HepG2 (cell line): ENCODE results near the gene MTSS2. TPM values are rescaled to one million over a fixed set of nuclear protein-coding genes. Genes with fewer than 3 reads are reported as not detected.

Source experiments
- ATAC-seq: fragments of 200-7000 bp; cut with Tn5 transposase; 3 replicates; pipeline ENCODE4 v1.9.1; 2020; ENCODE audit warnings: mild to moderate bottlenecking, moderate library complexity
- BruUV-seq: library from RNA; stranded (reverse); fragments of 400-500 nt; replicated peaks from 2 replicates; lab custom pipeline; 2021; lab: Mats Ljungman, UMichigan
- CTCF ChIA-PET: fragments of 300-600 bp; formaldehyde crosslinking; extraction: SDS; loops from one replicate; lab custom pipeline; 2021; ENCODE audit warnings: low total read pairs, inconsistent platforms, low intra/inter-chr PET ratio; lab: Yijun Ruan, JAX
- POLR2A ChIA-PET: fragments of 350-600 bp; sonication (Branson Sonifier 250); formaldehyde crosslinking; loops from one replicate; lab custom pipeline; 2020; ENCODE audit warnings: antibody characterized with exemption, inconsistent platforms; lab: Yijun Ruan, JAX
- DNase-seq: peaks from one replicate; pipeline ENCODE4 v3.0.0-alpha.2; 2015; ENCODE audit warnings: low spot score
- FAIRE-seq: peaks from 3 replicates; lab custom pipeline; 2011; peaks lifted over from hg19 to GRCh38; lab: Jason Lieb, UNC
- H2AFZ ChIP-seq: one replicate; pipeline ENCODE4 v1.6.1; 2011; ENCODE audit warnings: low read length, inconsistent platforms
- H3K27ac ChIP-seq: fragments of 300-600 bp; 3 replicates; pipeline ENCODE4 v1.8.0; 2011; ENCODE audit warnings: mixed run types, mild to moderate bottlenecking, mixed read lengths, low read length, inconsistent platforms; ENCODE audit not compliant: insufficient read depth; ENCODE audit errors: extremely low read length
- H3K27me3 ChIP-seq, 2 experiments: fragments of 200-600 bp in 1 of 2; 2 replicates in 1 of 2; 3 replicates in 1 of 2; pipeline versions ENCODE4 v1.6.0 to v1.8.0; 2011; ENCODE audit warnings: low read length in 2 of 2, mild to moderate bottlenecking in 2 of 2, moderate library complexity in 2 of 2, inconsistent platforms in 1 of 2; ENCODE audit not compliant: insufficient read depth in 2 of 2, control insufficient read depth in 1 of 2
- H3K36me3 ChIP-seq, 2 experiments: fragments of 200-600 bp in 1 of 2; replicated peaks in 1 of 2; 2 replicates in 1 of 2; 3 replicates in 1 of 2; pipeline versions ENCODE4 v1.5.1 to v1.8.0; 2011; ENCODE audit warnings: low read length in 2 of 2, inconsistent platforms in 1 of 2; ENCODE audit not compliant: insufficient read depth in 2 of 2, control insufficient read depth in 1 of 2
- H3K4me1 ChIP-seq: 2 replicates; pipeline ENCODE4 v1.5.1; 2012; ENCODE audit warnings: low read length, inconsistent platforms; ENCODE audit not compliant: insufficient read depth
- H3K4me2 ChIP-seq: 2 replicates; pipeline ENCODE4 v1.6.0; 2011; ENCODE audit warnings: low read depth, low read length, inconsistent platforms
- H3K4me3 ChIP-seq, 3 experiments: fragments of 200-600 bp in 1 of 3; sonication (generic), shearing (Covaris generic) in 1 of 3; replicated peaks in 1 of 3; 2 replicates each; pipeline ENCODE4 v1.5.1; 2011 to 2016; ENCODE audit warnings: low read length in 3 of 3, inconsistent platforms in 2 of 3, low read depth in 2 of 3, mild to moderate bottlenecking in 2 of 3, control low read depth in 1 of 3, mixed read lengths in 1 of 3; ENCODE audit not compliant: insufficient read depth in 1 of 3
- H3K79me2 ChIP-seq: one replicate; pipeline ENCODE4 v1.6.1; 2011; ENCODE audit warnings: low read length, inconsistent platforms; ENCODE audit not compliant: insufficient read depth
- H3K9ac ChIP-seq: 2 replicates; pipeline ENCODE4 v1.6.0; 2011; ENCODE audit warnings: mild to moderate bottlenecking, low read depth, low read length, inconsistent platforms; ENCODE audit not compliant: insufficient read depth
- H3K9me3 ChIP-seq: 2 replicates; pipeline ENCODE4 v1.5.1; 2012; ENCODE audit warnings: mild to moderate bottlenecking, low read length
- H4K20me1 ChIP-seq: 2 replicates; pipeline ENCODE4 v1.6.0; 2011; ENCODE audit warnings: inconsistent platforms, mild to moderate bottlenecking, low read length, moderate library complexity; ENCODE audit not compliant: insufficient read depth
- ADNP ChIP-seq: sonication (generic); formaldehyde crosslinking; IDR thresholded peaks from 2 replicates; pipeline ENCODE4 v1.4.0; 2020; ENCODE audit warnings: missing genetic modification reagents
- ATF7-NPFF ChIP-seq: sonication (generic); formaldehyde crosslinking; IDR thresholded peaks from 2 replicates; pipeline ENCODE4 v1.8.1; 2023; ENCODE audit warnings: mild to moderate bottlenecking, low read depth, missing genetic modification reagents, moderate library complexity
- CCDC6 ChIP-seq: sonication (generic); formaldehyde crosslinking; IDR thresholded peaks from 2 replicates; pipeline ENCODE4 v1.8.1; 2022; ENCODE audit warnings: mild to moderate bottlenecking, missing genetic modification reagents, moderate library complexity
- ETV6 ChIP-seq: sonication (generic); formaldehyde crosslinking; conservative IDR thresholded peaks from 2 replicates; pipeline ENCODE4 v1.4.0; 2020; ENCODE audit warnings: missing genetic modification reagents
- HNF4A ChIP-seq: sonication (generic); formaldehyde crosslinking; IDR thresholded peaks from 2 replicates; pipeline ENCODE4 v1.4.0; 2020; ENCODE audit warnings: missing genetic modification reagents
- PITX1 ChIP-seq: sonication (generic); formaldehyde crosslinking; IDR thresholded peaks from 2 replicates; pipeline ENCODE4 v1.5.1; 2020; ENCODE audit warnings: mild to moderate bottlenecking, missing genetic modification reagents
- RFX1 ChIP-seq: fragments of 450-650 bp; IDR thresholded peaks from 2 replicates; pipeline ENCODE4 v1.6.1; 2017
- RFX3 ChIP-seq: IDR thresholded peaks from 2 replicates; pipeline ENCODE4 v1.6.1; 2016; ENCODE audit warnings: missing biosample characterization, missing genetic modification reagents
- SRSF1 ChIP-seq: fragments of 200-400 bp; formaldehyde crosslinking; optimal IDR thresholded peaks from 2 replicates; pipeline ENCODE3; 2017; ENCODE audit warnings: mild to moderate bottlenecking, low read depth, low read length, moderate library complexity
- TEAD2 ChIP-seq: sonication (generic); formaldehyde crosslinking; IDR thresholded peaks from 2 replicates; pipeline ENCODE4 v1.9.0; 2021; ENCODE audit warnings: missing genetic modification reagents
- ZNF3 ChIP-seq: IDR thresholded peaks from 2 replicates; pipeline ENCODE4 v1.7.0; 2017; ENCODE audit warnings: inconsistent platforms
- WGBS: methylation state at CpG from one replicate; pipeline ENCODE4 v1.1.6; 2017; ENCODE audit warnings: low lambda C conversion rate; 5-methylcytosine and 5-hydroxymethylcytosine counted together
- in situ Hi-C: cut with HindIII; loops from 2 replicates; pipeline ENCODE4 v1.10.0; 2017; ENCODE audit warnings: low pct_unique_long_range_greater_than_20kb; ENCODE audit not compliant: extremely low pct_ligation_motif_present
- intact Hi-C: fragments of 100-400 bp; cut with micrococcal nuclease; formaldehyde crosslinking; loops from one replicate; pipeline ENCODE4 v1.10.0; 2022; ENCODE audit not compliant: unreplicated experiment
- polyA plus RNA-seq, 8 experiments: library from polyadenylated mRNA; depleted of rRNA in 3 of 8; stranded (reverse) in 7 of 8; unstranded in 1 of 8; fragments of >200 nt; fragmentation: Illumina TruSeq in 4 of 8; extraction: Trizol in 4 of 8; gene quantifications; 2 replicates each; pipeline versions ENCODE4 v1.2.1 to v1.2.3, GENCODE V29; 2011 to 2016; ENCODE audit warnings: low read depth in 4 of 8, missing spikeins in 1 of 8, mixed read lengths in 1 of 8; ENCODE audit not compliant: insufficient read depth in 1 of 8
- total RNA-seq, 5 experiments: library from RNA; depleted of rRNA; stranded (reverse); fragments of >200 nt; fragmentation: Illumina TruSeq; extraction: Trizol; gene quantifications; 2 replicates each; pipeline ENCODE4 v1.2.3, GENCODE V29; 2016; ENCODE audit warnings: low read depth in 1 of 5
- TF ChIP-seq, protein P1 (sequence below): sonication (generic); formaldehyde crosslinking; IDR thresholded peaks from 2 replicates; pipeline ENCODE4 v1.4.0; 2020; ENCODE audit warnings: mild to moderate bottlenecking, missing genetic modification reagents
- TF ChIP-seq, protein P2 (sequence below): sonication (generic); formaldehyde crosslinking; IDR thresholded peaks from 2 replicates; pipeline ENCODE4 v1.8.0; 2022; ENCODE audit warnings: mild to moderate bottlenecking, missing genetic modification reagents, moderate library complexity
- TF ChIP-seq, protein P3 (sequence below): sonication (generic); formaldehyde crosslinking; IDR thresholded peaks from 2 replicates; pipeline ENCODE4 v1.4.0; 2020; ENCODE audit warnings: missing genetic modification reagents, borderline replicate concordance

Gene MTSS2
- total and polyA plus RNA-seq, 2 of the 13 experiments (the other 11 are each of a cell fraction or from before 2014, with no cell fraction given) = 132 to 242 TPM

DNA sequence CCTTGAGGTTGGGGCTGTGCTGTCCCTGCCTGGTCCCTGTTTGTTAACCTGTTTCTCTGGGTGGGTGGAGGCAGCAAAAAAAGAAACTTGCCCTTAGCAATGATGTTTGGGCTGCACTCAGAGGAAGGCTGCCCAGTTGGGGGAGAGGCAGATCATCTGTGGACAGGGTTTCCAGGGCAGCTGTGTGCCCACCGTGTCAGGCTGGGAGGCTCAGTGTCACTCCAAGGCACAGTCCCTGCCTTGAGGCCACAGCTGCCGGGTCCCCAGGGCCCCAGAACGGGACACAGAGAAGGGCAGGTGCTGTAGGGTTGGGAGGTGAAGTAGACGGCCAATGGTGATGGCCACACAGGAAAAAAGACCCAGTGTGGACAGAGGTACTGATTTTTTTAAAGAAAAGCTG, 35.6 kb downstream of the MTSS2 start:
- POLR2A ChIA-PET = interaction anchor here (0.6 kb wide), 1 partner anchor 75 kb away, joined by 4 read pairs; no protein-coding TSS in a partner anchor
- FAIRE-seq (no peak), DNase-seq (no peak), ATAC-seq (no peak)
- CTCF ChIA-PET = no interaction called here
- Histone ChIP-seq H3K4me1 (peaks cover 11% of the 10 kb centered on the region), H3K4me3 (no peak overlapping the region), H2AFZ (no peak overlapping the region), H3K27me3 (peaks cover 8 to 52% of the 10 kb centered on the region in 2 experiments; a peak in 4 of 5 replicates), H3K4me2 (no peak overlapping the region), H3K9me3 (no peaks in the 10 kb centered on the region), H4K20me1 (no peaks in the 10 kb centered on the region), H3K79me2 (no peaks in the 10 kb centered on the region), H3K27ac (no peak overlapping the region), H3K9ac (no peak overlapping the region), H3K36me3 (no peaks in the 10 kb centered on the region)
- BruUV-seq = no TSS peak
- WGBS = 0% methylated on average over 4 of the region's 4 CpGs
- in situ Hi-C loops = loop anchor here (5.0 kb wide), 1 partner anchor 278 kb away; no protein-coding TSS in a partner anchor
- TF ChIP-seq, protein P1, sequence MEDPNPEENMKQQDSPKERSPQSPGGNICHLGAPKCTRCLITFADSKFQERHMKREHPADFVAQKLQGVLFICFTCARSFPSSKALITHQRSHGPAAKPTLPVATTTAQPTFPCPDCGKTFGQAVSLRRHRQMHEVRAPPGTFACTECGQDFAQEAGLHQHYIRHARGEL (CRISPR knock-in tag) = no peak
- TF ChIP-seq, protein P2, sequence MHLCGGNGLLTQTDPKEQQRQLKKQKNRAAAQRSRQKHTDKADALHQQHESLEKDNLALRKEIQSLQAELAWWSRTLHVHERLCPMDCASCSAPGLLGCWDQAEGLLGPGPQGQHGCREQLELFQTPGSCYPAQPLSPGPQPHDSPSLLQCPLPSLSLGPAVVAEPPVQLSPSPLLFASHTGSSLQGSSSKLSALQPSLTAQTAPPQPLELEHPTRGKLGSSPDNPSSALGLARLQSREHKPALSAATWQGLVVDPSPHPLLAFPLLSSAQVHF (CRISPR knock-in tag) = no peak
- intact Hi-C loops = no loop called here

DNA sequence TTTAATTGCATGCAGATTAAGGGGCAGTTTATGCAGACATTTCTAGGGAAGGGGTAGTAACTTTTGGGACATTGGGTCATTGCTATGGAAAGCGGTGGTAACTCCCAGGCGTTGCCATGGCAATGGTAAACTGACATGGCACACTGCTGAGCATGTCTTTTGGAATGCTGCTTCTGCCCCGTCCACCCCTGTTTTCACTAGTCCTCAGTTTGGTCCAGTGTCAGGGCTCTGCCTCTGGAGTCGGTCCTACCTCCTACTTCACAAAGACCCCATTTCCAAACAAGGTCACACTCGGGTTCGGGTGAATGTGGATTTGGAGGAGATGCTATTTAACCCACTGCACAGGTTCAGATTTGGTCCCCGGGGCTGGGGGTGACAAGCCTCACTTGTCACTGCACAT, 36.6 kb downstream of the MTSS2 start:
- CTCF ChIA-PET = no interaction called here
- DNase-seq (no peak), ATAC-seq (no peak), FAIRE-seq (no peak)
- Histone ChIP-seq H3K4me3 (no peak overlapping the region), H3K27ac (no peak overlapping the region), H3K79me2 (no peaks in the 10 kb centered on the region), H3K9me3 (no peaks in the 10 kb centered on the region), H3K27me3 (peaks cover 10 to 56% of the 10 kb centered on the region in 2 experiments; a peak in 4 of 5 replicates), H3K4me1 (peaks cover 5% of the 10 kb centered on the region), H3K9ac (no peak overlapping the region), H3K4me2 (no peak overlapping the region), H2AFZ (no peak overlapping the region), H4K20me1 (no peaks in the 10 kb centered on the region), H3K36me3 (no peaks in the 10 kb centered on the region)
- TF ChIP-seq CCDC6 (CRISPR knock-in tag) (no peak), RFX1 (peak; percentile 55), ETV6 (CRISPR knock-in tag) (no peak), PITX1 (CRISPR knock-in tag) (no peak), TEAD2 (CRISPR knock-in tag) (no peak), HNF4A (no peak), SRSF1 (no peak), ZNF3 (CRISPR knock-in tag) (no peak), ATF7-NPFF (CRISPR knock-in tag) (no peak), RFX3 (CRISPR knock-in tag) (peak; percentile 55; the same call in 1 of the 2 replicates), ADNP (no peak)
- TF ChIP-seq, protein P3, sequence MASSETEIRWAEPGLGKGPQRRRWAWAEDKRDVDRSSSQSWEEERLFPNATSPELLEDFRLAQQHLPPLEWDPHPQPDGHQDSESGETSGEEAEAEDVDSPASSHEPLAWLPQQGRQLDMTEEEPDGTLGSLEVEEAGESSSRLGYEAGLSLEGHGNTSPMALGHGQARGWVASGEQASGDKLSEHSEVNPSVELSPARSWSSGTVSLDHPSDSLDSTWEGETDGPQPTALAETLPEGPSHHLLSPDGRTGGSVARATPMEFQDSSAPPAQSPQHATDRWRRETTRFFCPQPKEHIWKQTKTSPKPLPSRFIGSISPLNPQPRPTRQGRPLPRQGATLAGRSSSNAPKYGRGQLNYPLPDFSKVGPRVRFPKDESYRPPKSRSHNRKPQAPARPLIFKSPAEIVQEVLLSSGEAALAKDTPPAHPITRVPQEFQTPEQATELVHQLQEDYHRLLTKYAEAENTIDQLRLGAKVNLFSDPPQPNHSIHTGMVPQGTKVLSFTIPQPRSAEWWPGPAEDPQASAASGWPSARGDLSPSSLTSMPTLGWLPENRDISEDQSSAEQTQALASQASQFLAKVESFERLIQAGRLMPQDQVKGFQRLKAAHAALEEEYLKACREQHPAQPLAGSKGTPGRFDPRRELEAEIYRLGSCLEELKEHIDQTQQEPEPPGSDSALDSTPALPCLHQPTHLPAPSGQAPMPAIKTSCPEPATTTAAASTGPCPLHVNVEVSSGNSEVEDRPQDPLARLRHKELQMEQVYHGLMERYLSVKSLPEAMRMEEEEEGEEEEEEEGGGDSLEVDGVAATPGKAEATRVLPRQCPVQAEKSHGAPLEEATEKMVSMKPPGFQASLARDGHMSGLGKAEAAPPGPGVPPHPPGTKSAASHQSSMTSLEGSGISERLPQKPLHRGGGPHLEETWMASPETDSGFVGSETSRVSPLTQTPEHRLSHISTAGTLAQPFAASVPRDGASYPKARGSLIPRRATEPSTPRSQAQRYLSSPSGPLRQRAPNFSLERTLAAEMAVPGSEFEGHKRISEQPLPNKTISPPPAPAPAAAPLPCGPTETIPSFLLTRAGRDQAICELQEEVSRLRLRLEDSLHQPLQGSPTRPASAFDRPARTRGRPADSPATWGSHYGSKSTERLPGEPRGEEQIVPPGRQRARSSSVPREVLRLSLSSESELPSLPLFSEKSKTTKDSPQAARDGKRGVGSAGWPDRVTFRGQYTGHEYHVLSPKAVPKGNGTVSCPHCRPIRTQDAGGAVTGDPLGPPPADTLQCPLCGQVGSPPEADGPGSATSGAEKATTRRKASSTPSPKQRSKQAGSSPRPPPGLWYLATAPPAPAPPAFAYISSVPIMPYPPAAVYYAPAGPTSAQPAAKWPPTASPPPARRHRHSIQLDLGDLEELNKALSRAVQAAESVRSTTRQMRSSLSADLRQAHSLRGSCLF (CRISPR knock-in tag) = no peak
- intact Hi-C loops = loop anchor here (5.0 kb wide), 1 partner anchor 72 kb away; no protein-coding TSS in a partner anchor
- POLR2A ChIA-PET = no interaction called here
- BruUV-seq = no TSS peak
- 15% methylated on average over 7 of the region's 7 CpGs for WGBS
- in situ Hi-C loops = no loop called here
